Stimulated activated CD4-positive, alpha-beta T cell treated with anti-CD3 and anti-CD28 coated beads, Interleukin-1b, Interleukin-23, amount 100 ng/mL, for 1 hour (primary cell): ENCODE measurements around the gene CELSR1.
"Not testable (repeated sequence)": the region's sequence is repeated elsewhere in the genome, so short reads cannot be mapped to it uniquely, and the experiment has no call there.

ENCODE experiments used
- DNase-seq, 2 donors: peaks; one replicate each; pipeline ENCODE4 v3.0.0-alpha.2; 2020; ENCODE audit warnings: low read depth in 2 of 2

CELSR1 gene

DNA sequence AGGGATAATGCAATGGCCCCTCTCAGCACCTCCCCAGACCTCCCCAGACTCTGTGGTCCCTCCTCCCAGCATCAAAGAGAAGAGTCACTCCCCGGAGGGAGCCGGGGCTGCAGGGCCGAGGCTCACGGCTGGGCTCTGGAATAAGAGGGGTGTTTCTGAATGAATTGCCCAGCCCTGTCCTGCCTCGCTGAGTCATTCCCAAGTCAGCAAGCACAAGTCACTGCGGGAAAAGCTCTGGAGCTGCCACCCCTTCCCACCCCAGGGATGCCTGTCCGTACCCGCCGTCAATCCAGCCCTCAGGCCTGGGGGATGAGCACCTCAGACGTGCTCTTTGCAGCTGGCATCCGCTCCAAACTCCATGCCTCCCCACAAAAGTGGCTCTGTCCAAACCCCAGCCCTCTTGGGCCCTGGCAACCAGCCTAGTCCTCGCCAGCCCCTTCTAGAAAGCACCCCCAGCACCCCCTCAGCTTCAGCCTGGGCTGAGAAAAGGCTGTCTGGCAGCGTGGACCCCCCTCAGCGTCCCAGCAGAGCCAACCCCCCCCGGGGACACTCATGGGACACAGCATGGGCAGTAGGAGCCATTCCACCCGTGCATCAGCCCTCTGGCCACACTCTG, 22.7 kb downstream of the CELSR1 start:
- DNase-seq: no peak

DNA sequence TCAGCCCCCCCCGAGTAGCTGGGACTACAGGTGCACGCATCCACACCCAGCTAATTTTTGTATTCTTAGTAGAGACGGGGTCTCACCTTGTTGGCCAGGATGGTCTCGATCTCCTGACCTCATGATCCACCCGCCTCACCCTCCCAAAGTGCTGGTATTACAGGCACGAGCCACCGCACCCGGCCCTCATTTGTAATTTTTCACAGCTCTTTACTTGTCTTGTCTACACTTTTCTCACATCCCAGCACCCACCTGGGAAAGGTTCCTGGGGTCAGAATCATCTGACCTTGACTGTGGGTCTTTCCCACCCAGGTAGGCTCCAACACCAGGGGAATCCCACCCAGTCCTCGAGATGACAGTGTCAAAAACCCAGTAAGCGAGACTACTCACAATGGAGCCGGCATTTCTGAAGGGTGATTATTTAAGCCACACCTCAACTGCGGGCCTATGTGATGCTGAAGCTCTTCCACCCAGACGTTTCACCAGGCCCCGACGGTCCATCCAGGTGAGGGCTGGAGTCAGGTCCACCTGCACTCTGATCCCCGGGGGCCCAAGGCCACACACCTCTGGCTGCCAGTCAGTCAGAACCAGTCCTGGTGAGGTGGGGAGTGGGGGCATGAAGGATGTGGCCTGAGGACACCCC, 23.4 kb downstream of the CELSR1 start:
- DNase-seq: no peak

GRCh38 chr22:46512683-46513082, 24.7 kb downstream of the CELSR1 start:
- DNase-seq: no peak

DNA sequence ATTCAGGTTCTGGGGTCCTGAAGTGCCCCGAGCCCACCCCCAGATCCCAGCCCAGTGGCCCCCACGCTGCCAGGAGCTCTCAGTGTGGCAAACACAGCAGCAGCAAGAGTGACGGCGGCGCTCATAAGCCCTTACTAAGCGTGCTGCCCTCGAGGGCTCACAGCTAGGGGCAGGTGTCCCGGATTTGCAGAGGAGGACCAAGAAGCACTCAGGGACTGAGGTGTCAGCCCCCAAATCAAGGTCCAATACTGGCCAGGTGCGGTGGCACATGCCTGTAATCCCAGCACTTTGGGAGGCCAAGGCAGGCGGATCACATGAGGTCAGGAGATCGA, 25.4 kb downstream of the CELSR1 start:
- DNase-seq: no peak

GRCh38 chr22:46511151-46512038, 26.0 kb downstream of the CELSR1 start:
- no peak for DNase-seq

DNA sequence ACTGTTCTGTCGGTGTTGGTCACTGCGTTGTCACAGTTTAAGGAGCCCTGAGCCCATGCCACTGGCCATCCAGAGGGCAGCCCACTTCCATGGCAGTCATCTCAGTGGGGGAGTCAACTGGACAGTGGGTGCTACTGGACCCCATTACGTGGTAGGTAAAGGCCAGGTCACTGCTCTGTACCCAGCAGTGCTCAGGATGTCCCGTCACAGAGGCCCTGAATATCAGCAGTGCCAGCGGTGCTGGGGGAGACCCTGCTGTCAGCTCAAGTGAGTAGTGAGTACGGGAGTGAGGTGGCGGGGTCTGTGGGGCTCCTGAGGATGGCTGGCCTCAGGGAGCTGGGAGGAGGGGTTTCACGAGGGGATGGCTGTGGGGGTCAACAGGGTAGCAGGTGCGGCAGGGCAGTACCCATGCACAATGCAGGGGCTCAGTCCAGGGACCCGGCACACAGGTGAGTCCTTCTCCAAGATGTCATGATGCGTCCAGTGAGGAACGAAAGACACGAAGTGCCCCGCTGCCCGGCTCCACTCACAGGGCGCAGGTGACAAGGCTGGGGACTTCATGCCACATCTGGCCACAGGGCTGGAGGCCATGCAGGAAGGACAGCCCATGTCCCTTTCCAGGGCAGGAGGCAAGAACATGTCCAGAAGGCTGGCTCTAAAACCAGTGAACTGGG, 27.9 kb downstream of the CELSR1 start:
- DNase-seq: no peak

GRCh38 chr22:46508491-46508999, 28.9 kb downstream of the CELSR1 start:
- no peak for DNase-seq

DNA sequence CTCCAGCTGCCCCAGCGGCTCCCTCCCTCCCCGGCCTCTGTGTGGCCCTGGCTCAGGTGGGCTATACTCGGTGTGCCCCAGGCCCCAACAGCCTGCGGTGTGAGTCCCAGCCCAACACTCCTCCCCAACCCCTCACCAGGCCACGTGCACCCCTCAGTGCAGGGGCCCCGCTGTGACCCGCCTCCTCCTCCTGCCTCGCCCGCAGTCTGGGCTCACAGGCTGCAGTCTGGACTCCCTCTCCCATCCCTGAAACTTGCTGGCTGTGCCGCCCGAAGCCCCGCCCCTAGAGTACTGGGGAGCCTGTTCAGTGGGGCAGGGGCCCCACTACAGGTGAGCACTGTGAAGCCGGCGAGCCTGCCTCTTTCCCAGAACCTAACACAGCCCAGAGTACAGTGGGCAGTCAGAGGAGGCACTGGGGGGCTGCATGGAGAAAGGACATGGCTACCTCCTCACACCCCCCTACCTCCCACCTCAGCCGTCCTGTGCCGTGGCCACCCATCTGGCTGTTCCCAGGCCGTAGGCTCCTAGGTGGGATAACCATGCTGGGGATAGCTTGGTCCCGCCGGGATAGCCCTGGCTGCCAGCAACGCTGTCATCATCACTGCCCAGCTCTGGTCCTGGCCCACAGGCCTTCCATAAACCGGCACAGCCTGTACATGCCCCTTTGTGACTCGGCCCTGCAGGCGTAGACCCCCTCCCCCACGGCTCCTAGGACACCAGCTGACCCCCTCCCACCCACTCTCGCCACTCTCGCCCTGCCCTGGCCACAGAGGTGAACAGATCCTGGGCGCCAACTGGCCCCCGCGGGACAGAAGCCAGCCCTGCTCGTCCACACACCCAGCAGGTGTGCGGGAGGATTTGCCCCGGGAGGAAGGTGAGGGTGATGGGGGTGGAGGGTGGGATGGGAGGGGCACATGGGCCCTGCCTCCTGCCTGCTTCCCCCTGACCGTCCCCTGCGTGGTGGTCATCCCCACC, 29.7 kb downstream of the CELSR1 start:
- DNase-seq: no peak

DNA sequence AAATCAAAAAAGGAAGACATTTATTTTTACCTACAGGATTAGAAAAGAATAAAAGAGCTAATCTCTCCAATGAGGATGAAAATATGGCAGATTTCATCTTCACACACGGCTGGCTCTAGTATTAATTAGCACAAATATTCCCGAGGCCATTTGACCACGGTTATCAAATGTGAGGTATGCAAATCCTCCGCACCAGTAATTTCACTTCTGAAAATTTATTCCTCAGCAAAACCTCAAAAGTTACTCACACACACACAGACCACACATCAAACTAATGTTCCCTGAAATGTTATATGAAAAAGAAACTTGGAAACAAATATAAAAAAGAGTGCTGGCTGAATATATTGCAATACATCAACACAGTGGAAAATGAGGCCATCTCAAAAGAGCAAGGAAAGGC, 32.8 kb downstream of the CELSR1 start:
- no peak for DNase-seq

DNA sequence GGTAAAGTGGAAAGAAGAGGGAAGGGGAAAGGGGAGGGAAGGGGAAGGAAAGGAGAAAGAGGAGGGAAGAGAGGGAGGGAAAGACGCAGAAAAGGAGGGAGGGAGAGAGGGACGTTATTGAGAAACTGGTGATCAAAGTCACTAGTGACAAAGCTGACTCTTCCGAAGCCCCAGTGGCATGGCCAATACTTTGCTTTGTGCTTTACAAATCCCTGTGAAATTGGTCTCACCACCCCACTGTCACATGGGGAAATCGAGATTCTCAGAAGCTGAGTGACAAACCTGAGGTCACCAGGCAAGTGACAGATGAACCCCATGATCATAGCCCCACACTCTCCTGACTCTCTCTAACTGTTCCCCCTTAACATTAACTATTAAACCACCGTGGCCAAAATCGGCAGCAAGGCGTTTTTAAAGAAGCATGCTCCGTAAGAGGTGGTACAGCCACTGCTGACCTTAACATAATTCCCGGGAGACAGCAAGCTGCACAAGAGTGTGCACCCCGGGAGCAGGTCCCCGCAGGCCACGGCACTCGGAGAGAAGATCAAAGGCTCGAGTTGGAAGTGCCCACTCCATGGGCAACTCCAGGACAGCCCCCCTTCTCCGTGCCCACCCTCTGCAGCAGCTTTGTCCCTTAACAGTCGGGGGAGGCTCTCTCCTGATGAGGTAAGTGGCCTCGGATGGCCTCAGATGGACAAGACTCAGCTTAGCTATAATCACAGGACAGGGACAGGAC, 34.8 kb downstream of the CELSR1 start:
- no peak for DNase-seq

GRCh38 chr22:46501701-46502100, 35.7 kb downstream of the CELSR1 start:
- no peak for DNase-seq

DNA sequence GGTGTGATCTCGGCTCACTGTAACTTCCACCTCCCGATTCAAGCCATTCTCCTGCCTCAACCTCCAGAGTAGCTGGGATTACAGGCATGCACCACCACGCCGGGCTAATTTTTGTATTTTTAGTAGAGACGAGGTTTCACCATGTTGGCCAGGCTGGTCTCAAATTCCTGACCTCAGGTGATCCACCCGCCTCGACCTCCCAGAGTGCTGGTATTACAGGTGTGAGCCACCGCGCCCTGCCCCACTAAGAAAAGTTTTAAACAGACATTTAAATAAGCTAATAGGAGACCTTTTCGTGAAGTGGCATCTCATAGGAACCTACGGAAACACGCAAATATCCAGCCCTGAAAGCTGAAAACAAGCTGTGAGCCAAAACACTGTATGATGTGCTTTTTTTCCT, 36.2 kb downstream of the CELSR1 start:
- DNase-seq: not testable (repeated sequence)

DNA sequence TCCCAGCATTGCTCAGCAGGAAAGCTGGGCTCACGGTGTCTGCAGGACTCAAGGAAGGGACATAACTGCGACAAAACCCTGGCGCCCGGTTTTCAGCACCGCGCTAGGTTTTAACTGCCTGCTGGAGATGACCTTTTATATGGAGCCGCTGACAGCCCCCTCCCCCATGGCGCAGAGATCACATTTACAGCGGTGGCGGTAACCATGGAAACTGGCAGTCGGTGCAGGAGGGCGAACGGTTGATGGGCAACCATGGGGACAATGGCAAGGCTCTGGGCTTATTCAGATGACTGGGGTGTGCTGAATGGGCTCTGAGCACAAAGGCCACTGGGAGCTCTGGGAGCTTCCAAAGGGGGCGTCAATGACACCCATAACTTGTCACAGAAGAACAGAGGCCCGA, 37.2 kb downstream of the CELSR1 start:
- no peak for DNase-seq

GRCh38 chr22:46499805-46500189, 37.6 kb downstream of the CELSR1 start:
- DNase-seq: no peak

GRCh38 chr22:46491946-46492345, 45.5 kb downstream of the CELSR1 start:
- DNase-seq: no peak

DNA sequence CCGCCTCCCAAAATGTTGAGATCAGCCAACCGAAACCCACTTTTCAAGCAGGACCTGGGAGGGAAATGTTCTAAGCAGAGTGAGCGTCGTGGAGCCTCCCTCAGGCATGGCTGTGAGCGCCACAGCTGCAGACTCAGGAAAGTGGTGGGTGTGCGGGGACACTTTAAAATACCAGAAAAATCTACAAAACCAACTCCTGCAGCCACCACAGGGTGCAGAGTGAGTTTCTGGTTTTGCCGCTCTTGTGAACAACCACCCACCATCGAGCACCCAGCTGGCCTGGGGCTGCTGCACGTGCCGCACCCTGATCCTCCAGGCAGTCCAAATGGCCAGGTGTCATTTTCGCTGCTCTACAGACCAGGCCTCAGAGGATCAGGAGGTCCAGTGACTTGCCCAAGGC, 46.9 kb downstream of the CELSR1 start:
- no peak for DNase-seq

DNA sequence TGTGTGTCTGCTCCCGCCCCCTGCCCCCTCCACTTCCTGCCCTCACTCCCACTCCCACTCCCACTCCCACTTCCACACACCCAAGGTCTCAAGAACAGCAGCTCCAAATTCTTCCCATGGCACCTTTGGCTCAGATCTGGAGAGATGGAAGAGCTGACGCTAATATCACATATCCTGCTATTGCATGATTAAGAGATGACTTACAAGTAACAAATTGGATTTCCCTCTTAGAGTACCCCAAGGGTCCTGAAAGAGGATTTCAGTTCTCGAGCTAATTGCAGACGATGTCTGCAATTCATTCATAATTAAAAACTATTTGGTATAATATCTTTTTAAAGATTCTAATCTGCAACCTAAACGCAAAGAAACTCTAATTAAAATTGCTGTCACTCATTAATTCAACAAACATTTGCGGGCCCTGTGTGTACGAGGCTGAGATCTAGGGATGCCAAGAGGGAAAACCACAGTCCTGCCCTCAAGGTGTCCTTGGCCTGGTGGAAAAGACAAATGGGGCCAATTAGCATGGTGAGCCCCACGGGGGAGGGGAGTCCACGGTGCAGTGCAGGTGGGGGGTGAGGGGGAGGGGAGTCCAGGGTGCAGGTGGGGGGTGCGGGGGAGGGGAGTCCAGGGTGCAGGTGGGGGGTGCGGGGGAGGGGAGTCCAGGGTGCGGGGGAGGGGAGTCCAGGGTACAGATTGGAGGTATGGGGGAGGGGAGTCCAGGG, 50.3 kb downstream of the CELSR1 start:
- DNase-seq: no peak

- no peak for DNase-seq
These were observed 52.4 kb downstream of the CELSR1 start for GRCh38 chr22:46484861-46485595.
